Jurkat, Clone E6-1 (cell line): ENCODE results near the gene ABHD16A.
A peak's percentile ranks its signal among the peaks of the same experiment; 100 is the strongest.
"Not testable (repeated sequence)": the region's sequence is repeated elsewhere in the genome, so short reads cannot be mapped to it uniquely, and the experiment has no call there.

Experiments
- DNase-seq: peaks from one replicate; pipeline ENCODE4 v3.0.0-alpha.2; 2011; ENCODE audit warnings: low read depth, low spot score
- H3K4me3 ChIP-seq: 2 replicates; pipeline ENCODE4 v1.5.1; 2011; ENCODE audit warnings: mild to moderate bottlenecking, low read length, control low read depth, moderate library complexity

ABHD16A gene

DNA sequence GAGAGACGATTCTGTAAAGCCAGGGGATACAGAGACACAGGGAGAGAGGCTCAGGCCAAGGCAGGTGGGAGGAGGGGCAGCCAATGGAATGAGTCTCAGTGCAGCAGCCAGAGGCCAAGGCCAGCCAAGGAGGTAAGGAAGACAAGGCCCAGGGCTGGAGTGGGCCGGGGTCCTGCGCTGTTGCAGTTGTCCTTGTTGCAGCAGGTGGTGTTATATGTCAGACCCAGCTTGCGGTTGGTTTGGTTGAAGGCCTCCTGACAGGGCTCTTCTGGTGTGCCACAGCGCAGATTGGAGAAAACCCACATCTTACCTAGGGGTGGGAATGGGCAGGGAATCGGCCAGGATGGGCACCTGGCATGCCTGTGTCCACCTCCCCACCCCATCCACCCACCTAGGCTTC lies 15.9 kb upstream of the ABHD16A start:
- DNase-seq, result no peak
- no peak overlapping the region for H3K4me3 ChIP-seq

DNA sequence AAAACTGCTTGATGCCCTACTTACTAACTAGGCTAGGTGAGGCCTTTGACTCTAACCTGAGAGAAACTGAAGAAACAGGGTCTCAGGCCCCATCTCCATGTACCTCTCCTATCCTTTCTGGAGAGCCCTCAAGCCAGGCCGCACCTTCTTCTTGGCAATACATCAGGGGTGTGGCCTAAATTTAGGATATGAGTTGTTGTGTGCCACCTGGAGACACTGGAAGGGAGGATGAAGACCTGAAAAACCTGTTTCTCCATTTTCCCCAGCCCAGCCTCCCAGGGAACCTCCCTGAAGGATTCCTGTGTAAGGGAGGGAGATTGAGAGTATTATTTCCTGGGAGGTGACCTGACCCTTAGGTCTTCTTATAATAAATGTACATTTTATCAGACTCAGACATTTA lies 15.1 kb upstream of the ABHD16A start:
- H3K4me3 ChIP-seq, result no peak overlapping the region
- no peak for DNase-seq

DNA sequence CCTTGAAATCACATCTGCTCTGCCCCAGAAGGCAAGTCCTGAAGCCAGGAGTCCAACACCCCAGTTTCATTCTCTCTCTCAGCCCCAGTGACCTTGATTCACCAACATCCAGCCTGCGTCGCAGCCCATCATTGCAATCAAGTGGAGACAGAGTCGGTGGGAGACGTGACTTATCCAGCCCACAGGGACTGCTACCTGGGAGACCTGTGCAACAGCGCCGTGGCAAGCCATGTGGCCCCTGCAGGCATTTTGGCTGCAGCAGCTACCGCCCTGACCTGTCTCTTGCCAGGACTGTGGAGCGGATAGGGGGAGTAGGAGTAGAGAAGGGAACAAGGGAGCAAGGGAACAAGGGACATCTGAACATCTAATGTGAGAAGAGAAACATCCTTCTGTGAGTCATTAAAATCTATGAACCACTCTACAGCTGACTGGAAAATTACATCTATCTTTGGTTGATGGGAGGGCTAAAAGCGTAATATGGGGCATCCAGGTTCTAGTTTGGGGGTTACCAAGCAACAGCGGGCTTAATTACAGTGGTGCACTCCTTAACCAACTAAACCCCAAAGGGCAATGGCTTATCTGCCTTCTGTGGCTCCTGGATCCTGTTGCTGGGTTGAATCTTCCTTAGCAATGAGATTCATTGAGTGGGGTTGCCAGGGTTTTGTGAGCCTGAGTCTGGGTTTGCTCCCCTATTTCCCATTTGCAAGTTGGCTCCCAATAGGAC lies 14.5 kb upstream of the ABHD16A start:
- no peak overlapping the region for H3K4me3 ChIP-seq
- DNase-seq, result no peak

DNA sequence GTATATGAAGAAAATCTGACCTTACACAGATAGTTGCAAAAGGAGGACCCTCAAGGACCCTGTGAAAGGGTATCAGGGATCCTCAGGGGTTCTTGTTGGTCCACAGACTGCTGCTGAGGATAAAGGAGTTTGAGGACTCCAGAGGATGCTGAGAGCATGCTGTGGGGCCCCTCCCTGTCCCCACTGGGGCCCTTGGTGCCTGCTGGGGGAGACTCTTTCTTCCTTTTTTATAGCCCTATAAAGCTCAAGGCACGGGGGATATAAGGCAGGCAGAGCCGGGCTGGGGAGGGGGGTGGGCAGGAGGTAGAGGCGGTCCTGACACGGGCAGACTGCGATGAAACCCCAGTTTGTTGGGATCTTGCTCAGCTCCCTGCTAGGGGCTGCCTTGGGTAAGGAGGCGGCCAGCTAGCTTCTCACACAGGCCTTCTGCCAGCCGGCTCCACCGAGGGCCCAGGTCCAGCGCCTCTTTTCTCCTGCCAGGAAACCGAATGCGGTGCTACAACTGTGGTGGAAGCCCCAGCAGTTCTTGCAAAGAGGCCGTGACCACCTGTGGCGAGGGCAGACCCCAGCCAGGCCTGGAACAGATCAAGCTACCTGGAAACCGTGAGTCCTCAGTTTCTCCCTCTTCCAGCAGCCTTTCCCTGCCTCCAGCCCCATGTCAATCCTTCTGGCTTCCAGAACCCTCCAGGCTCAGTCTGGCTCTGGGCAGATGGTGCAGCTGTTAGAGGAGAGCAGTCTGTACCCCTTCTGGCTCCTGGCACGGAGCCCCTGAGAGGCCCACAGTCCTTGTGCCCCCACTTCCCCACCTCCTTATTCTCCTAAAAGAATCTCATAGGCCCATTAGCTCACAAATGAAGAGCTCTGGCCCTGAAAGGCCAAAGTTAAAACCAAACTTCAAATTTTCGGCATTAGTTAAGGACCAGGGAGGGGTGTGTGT lies 12.2 kb upstream of the ABHD16A start, which contains the start of gene LY6G6D:
TSS of gene LY6G6D (plus strand) at position 327 of the 937 bp plus-strand sequence. CDS start at position 335, 8 bp downstream.
- no peak within 1 kb of the TSS for H3K4me3 ChIP-seq
- DNase-seq, result no peak

DNA sequence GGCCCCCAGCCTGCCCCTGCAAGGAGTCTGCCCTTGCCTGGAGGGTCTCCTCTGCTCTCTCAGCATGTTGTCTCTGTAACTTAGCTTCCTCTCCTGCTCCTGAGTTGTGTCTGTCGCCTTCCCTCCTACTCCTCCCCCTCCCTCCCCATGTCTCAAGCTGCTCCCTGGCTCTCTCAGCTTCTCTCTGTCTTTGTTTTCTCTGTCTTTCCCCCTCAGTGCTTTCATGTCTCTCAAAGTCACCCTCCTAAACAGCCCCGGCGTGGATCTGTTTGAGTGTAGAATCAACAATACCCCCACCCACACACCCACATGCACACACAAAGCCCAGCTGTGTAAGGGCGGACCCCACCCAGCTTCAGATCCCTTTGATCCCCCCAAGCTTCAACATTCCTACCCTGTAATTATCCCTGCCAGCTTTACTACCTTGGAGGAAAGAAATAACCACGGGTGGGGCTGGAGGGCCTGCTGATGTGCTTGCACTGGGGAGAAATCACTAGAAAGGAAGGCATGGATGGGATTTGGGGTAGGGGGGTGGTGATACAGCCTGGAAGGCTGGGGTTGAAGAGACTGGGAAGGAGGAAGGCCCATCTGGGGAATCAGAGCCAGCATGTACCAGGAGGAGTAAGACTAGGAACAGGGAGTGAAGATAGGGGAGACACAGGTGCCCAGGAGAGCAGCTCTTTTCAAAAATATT lies 11.0 kb upstream of the ABHD16A start:
- no peak overlapping the region for H3K4me3 ChIP-seq
- no peak for DNase-seq

DNA sequence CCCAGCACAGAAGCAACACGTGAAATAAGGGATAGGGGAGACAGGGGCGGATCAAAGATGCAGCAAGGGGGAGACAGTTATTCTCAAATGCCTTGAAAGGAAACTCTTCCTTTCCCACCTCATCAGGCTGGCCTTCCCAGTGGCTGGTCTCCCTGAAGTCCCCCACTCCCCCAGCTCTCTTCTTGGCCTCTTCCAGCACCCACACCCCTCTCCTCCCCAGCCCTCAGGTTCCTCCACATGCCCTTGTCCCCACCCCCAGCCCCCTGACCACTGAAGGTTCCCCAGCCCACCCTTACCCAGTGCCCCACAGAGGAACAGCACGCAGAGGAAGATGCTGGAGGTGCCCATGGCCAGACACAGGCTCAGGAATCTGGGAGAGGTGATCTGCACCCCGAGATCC lies 10.3 kb upstream of the ABHD16A start:
- DNase-seq, result no peak
- no peak overlapping the region for H3K4me3 ChIP-seq

DNA sequence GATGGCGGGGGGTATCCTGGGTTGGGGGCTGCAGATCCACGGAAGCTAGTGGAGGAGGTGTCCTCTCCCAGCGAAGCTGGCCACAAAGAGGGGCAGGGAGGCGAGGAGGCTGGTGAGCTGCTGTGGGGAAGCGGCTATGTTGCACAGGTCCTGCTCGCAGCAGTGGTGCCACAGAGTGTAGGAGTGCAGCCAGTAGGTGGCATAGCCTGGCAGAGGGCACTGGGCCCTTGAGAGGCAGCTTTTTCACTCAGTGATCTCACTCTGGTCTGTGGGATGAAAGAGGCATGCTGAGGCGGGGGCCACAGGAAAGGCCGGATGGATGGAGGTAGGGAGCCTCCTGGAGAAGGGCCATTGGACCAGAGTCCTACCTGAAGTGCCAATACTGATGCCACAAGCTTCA lies 9.2 kb upstream of the ABHD16A start:
- H3K4me3 ChIP-seq, result no peak overlapping the region
- peak; percentile 40 for DNase-seq

DNA sequence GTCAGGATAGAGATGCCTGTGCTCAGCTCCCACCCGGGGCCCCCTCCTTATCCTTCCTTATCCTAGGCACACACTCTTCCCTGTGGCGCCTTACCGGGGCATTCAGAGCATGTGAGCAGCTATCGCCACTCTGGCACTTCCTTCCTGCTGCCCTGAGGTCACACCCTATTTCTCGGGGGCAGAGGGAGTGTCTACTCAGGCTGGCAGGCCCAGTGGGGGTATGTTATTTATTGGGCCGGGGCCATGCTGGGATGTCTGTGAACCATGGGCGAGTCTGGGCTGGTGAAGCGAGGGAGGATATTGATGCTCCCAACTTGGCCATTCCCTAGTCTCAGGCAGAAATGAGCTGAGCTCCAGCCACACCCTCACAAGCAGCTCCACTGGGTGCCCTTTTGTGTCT lies 8.1 kb upstream of the ABHD16A start:
- no peak overlapping the region for H3K4me3 ChIP-seq
- DNase-seq, result no peak

DNA sequence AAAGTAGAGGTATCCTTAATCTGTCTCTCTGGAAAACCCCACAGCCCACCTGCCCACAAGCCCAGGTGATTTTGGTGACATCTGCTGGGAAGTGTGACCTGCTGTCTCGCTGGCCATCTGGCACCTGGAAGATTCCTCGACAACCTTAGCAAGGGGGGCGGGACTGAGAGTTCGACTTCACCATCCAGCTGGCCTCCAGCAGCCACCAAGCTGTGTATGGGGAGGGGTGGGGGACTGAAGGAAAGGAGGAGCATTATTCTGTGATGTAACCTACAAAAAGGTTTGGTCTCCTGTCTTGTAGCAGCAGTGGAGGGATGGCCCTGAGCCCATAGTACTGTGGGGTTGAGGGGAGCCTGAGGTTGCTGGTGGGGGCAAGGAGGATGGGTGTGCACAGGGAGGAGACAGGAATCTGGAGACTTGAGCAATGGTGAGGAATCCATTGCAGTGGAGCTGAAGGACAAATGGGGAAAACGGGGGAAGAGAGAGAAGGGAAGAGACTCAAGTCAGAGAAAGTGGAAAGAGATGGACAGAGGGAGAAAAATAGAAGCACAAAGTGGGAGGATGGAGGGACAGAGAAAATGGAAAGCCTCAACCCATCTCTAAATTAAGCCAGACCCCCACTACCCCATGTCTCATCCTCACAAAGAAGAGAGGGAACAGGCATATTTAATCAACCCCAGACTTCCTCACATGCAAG lies 7.5 kb upstream of the ABHD16A start:
- no peak for DNase-seq
- H3K4me3 ChIP-seq, result no peak overlapping the region

DNA sequence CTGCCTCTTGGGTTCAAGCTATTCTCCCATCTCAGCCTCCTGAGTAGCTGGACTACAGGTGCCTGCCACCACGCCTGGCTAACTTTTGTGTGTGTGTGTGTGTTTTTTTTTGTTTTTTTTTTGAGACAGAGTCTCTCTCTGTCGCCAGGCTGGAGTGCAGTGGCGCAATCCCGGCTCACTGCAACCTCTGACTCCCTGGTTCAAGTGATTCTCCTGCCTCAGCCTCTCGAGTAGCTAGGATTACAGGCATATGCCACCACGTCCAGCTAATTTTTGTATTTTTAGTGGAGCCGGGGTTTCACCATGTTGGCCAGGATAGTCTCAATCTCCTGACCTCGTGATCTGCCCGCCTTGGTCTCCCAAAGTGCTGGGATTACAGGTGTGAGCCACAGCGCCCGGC lies 6.0 kb upstream of the ABHD16A start:
- not testable (repeated sequence) for DNase-seq, H3K4me3 ChIP-seq

DNA sequence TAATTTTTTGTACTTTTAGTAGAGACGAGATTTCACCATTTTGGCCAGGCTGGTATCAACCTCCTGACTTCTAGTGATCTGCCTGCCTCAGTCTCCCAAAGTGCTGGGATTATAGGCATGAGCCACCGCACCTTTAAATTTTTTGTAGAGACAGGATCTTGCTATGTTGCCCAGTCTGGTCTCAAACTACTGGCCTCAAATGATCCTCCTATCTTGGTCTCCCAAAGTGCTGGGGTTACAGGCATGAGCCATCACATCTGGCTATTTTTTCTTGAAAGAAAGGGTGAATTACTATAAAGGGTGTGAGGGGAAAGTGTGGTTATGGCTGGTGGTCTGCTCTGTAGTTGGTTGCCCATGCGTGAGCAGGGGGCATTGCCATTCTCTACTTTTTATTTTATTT lies 5.1 kb upstream of the ABHD16A start:
- no peak for DNase-seq
- no peak overlapping the region for H3K4me3 ChIP-seq

DNA sequence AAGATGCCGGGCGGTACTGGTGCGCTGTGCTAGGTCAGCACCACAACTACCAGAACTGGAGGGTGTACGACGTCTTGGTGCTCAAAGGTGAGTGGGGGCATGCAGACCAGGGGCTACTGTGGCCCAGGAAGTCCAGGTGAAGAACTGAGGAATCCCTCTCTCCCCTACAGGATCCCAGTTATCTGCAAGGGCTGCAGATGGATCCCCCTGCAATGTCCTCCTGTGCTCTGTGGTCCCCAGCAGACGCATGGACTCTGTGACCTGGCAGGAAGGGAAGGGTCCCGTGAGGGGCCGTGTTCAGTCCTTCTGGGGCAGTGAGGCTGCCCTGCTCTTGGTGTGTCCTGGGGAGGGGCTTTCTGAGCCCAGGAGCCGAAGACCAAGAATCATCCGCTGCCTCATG lies 4.6 kb upstream of the ABHD16A start:
- no peak for DNase-seq
- no peak overlapping the region for H3K4me3 ChIP-seq

DNA sequence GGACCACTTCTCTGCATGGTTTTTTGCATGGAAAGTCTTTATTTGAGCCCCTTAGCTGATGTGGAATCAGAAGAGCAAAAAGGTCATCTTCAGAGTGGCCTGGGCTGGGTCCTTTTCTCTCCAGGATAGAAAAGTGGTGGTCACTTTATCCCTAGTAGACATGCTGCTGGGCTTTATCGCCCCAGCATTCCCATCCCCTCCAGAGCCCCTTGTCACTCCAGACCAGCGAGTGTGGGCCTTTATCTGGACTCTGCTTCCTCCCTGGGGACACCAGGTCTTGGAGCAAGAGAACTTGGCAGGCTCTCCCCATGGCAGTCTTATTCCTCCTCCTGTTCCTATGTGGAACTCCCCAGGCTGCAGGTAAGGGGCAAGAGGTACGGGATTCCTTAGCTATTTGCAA lies 3.5 kb upstream of the ABHD16A start, which contains the start of gene LY6G6F:
TSS of gene LY6G6F (plus strand) at position 268 of the 400 bp plus-strand sequence. CDS start at position 309, 41 bp downstream.
- no peak for DNase-seq
- H3K4me3 ChIP-seq, result no peak within 1 kb of the TSS

DNA sequence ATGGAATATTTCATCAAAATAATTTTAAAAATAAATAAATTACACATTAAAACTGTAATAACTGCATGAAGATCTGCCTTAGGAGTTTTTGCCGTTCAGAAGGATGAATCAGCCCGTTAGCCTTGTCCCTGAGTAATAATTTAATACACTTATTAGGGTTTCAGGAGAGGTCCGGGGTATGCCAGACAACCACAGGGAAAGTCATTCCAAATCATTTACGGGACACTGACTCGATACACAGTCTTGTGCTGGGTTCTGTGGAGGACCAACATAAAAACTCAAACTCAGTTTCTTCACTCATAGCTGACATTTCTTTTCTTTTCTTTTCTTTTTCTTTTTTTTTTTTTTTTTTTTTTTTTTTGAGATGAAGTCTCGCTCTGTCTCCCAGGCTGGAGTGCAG lies 2.8 kb upstream of the ABHD16A start:
- no peak for DNase-seq
- no peak overlapping the region for H3K4me3 ChIP-seq

DNA sequence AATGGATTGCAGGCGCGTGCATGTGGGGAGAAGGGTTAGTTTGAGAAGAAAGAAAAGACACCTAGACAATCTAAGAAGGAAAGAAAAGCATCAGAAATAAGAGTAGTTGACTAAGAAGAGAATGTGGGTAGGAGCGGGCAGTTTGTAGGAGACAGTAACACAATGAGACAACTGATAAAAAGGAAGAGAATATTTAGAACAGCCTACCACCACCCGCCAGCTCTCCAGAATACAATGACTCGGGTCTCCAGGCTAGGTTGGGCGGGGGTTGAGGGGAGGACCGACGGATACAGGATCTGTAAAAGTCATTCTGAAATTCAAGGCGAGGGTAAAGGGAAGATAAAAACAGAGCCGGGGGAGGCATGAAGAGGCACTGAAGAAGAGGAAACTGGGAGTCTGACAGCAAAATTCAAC lies 712 bp downstream of the ABHD16A start:
- no peak for DNase-seq
- peak overlapping the region; percentile 77 for H3K4me3 ChIP-seq

DNA sequence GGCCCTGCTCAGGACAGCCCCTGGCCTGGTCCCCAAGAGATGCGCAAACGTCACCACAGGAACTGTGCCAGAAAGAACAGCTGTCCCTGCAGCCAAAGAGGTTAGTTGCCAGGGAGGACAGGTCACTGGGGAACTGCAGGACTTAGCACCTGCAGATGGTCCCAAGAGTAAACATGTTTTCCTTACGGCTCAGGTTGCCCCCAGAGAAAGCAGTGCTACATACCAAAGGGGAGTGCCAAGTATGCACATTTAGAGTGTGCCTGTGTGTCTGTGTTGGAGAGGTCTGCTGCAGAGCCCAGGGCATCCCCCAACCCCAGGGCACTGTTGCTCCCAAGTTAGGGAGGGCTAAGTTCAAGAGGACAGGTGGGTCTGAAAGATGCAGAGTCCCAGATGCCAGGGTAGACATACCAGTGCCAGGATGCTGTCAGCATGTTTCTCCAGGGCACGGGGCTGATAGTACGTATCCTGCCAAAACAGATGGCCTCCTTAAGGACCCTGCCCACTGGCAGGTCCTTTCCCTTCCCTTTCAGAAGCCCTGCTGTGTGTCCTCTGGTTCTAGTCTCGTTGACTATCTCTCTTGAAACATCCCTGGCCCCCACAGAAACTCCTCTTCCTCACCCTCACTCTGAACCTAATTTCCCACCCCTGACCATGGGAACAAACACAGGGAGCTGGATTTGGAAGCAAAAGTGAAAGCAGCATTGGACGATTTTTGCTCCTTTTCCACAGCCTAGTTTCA lies 1.3 kb downstream of the ABHD16A start:
- no peak for DNase-seq
- H3K4me3 ChIP-seq, result peak overlapping the region; percentile 77

DNA sequence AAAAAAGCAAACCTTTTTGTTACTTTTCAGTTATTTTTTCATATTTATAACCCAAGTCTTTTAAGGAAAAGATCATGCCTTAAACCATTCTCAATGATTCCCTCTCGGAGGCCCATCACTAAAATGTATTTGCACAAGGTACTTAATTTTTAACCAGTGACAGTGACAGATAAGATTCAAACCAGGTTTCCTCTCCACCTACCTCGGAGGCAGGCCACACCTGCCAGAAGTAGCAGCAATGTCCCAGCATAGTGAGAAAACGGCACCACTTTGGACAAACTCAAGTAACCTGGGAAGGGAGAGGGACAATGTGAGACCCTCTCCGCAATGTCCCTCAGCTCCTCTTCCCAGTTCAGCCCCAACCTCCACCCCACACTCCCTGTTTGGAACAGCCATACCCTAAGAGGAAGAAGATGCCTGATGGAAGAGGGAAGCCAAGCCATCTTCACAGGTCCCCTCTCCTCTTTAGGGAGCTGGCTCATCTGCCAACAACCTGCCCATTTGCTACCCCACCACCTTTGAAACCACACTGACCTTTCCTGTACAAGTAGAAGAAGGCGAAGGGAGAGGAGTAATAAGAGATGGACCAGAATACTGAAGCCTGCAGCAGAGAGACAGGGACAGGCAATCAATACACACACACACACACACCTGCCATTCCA lies 2.3 kb downstream of the ABHD16A start:
- no peak for DNase-seq
- no peak overlapping the region for H3K4me3 ChIP-seq

DNA sequence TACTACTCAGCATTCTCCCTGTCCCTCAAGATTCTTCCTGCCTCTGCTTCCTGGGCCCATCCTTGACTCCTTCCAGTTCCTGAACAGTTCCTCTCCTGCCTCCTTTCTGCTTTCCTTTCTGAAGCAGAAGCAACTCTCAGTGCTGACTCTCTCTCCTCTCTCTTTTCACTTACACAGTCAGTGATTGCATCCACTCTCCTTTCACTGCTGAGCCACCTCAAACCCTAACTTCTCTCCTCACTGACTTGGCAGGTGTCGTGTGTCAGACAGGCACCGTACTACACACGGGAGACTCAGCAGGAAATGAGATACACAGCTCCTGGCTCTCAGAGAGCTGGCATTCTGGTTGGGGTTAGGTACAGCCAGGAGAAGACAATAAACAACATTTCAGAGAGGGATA lies 5.6 kb downstream of the ABHD16A start:
- no peak overlapping the region for H3K4me3 ChIP-seq
- no peak for DNase-seq
